Astrocyte of the cerebellum (primary cell): ENCODE measurements around the gene RPS18.
A peak's percentile ranks its signal among the peaks of the same experiment; 100 is the strongest.

Source experiments
- DNase-seq: peaks from one replicate; pipeline ENCODE4 v3.0.0-alpha.2; 2011; ENCODE audit warnings: low read depth
- H3K4me3 ChIP-seq: 2 replicates; pipeline ENCODE4 v1.5.1; 2011; ENCODE audit warnings: mild to moderate bottlenecking, low read depth, low read length, moderate library complexity
- in situ Hi-C: cut with HindIII; loops from 2 replicates; pipeline ENCODE4 v1.10.0; 2017; ENCODE audit warnings: low sequenced_read_pairs
- TF ChIP-seq, protein P1 (sequence below): IDR thresholded peaks from 2 replicates; pipeline ENCODE4 v1.5.1; 2012; ENCODE audit warnings: low read length, low read depth, moderate library complexity, mild to moderate bottlenecking; ENCODE audit errors: missing control alignments

RPS18 gene

DNA sequence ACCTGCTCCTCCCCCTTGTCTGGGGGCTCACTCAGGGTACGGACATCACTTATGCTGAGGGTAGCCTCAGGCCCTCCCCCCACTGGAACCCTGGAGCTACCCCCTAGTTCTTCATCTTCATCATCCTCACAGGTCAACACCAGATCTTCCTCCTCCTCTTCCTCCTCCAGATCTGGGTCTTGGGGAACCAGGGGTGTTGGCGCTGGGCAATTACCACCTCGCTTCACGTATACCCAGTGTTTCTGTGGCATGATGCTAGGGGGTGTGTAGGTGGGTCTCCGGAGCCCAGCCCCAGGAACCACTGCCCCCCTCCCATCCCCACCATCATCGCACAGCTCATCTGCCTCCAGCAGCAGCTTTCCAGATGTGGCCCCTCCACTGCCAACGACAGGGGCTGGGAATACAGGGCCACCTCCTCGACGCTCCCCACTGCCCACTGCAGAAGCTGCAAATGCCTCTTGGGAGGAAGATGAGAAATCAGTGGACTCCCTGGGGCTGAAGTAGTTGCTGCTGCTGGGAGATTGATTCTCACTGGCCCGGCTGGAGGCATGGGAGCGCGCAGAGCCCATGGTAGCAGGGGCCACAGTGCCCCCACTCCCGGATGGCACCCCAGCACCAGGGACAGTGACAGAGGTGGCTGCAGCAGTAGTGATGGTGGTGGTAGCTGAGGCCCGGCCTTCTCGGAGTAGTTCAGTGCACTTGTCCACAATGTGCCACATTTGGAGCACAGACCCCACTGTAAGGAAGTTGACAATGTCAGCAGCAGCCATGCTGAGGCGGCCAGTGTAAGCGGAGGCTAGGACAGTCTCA, 44.1 kb downstream of the RPS18 start:
- in situ Hi-C loops = no loop called here

DNA sequence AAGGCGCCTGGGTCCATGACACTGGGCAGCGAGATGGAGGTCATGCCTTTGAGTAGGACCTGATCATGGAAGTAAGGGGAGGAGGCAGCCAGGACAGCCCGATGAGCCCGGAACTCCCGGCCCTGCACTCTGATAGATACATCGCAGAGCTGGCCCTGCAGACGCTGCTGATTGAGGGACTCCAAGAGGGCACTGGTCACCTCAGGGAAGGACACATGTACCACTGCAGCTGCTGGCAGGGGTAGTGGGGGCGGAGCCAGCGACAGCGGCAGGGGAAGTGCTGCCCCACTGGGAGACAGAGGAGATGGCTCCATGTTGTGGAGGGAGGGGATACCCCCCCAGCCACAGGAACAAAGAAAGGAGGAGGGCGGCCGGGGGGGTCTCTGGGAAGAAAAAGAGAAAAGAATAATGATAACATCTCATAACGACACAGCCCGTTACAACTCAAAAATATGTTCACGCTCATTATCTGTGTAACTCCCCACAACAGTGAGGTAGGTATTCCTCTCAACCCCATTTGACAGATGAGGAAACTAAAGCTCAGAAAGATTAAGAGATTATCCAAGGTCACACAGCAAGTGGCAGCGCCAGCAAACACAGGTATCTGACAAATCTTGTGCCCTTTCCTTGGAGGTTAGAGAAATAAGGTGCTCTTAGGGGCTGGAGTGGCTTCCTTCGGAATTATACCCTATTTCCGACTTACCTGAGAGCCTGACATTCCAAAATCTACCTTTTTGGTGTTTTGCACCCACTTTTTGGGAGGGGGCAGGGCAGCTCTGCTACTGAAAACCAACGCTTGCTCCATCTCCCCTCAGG, 44.9 kb downstream of the RPS18 start:
- in situ Hi-C loops = no loop called here
- TF ChIP-seq, protein P1, sequence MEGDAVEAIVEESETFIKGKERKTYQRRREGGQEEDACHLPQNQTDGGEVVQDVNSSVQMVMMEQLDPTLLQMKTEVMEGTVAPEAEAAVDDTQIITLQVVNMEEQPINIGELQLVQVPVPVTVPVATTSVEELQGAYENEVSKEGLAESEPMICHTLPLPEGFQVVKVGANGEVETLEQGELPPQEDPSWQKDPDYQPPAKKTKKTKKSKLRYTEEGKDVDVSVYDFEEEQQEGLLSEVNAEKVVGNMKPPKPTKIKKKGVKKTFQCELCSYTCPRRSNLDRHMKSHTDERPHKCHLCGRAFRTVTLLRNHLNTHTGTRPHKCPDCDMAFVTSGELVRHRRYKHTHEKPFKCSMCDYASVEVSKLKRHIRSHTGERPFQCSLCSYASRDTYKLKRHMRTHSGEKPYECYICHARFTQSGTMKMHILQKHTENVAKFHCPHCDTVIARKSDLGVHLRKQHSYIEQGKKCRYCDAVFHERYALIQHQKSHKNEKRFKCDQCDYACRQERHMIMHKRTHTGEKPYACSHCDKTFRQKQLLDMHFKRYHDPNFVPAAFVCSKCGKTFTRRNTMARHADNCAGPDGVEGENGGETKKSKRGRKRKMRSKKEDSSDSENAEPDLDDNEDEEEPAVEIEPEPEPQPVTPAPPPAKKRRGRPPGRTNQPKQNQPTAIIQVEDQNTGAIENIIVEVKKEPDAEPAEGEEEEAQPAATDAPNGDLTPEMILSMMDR = no peak
- no peak for DNase-seq
- H3K4me3 ChIP-seq = peak overlapping the region; percentile 51

More for the DNA sequence above, 44.1 kb downstream of the RPS18 start:
- TF ChIP-seq, protein P1 = no peak
- no peak for DNase-seq
- no peak overlapping the region for H3K4me3 ChIP-seq

DNA sequence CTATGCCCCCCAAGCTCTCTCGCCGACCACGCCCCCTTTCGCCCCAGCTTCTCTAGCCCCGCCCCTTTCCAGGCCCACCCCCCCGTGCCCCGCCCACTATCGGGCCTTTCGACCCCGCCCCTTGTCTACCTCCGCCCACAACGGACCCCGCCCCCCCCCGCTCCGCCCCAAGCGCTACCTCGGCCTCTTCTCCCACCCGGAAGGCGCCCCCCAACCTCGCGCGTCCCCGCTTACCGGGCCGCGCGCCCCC, 45.5 kb downstream of the RPS18 start:
- peak overlapping the region; percentile 51 for H3K4me3 ChIP-seq
- in situ Hi-C loops = no loop called here
- TF ChIP-seq, protein P1 = no peak
- no peak for DNase-seq

DNA sequence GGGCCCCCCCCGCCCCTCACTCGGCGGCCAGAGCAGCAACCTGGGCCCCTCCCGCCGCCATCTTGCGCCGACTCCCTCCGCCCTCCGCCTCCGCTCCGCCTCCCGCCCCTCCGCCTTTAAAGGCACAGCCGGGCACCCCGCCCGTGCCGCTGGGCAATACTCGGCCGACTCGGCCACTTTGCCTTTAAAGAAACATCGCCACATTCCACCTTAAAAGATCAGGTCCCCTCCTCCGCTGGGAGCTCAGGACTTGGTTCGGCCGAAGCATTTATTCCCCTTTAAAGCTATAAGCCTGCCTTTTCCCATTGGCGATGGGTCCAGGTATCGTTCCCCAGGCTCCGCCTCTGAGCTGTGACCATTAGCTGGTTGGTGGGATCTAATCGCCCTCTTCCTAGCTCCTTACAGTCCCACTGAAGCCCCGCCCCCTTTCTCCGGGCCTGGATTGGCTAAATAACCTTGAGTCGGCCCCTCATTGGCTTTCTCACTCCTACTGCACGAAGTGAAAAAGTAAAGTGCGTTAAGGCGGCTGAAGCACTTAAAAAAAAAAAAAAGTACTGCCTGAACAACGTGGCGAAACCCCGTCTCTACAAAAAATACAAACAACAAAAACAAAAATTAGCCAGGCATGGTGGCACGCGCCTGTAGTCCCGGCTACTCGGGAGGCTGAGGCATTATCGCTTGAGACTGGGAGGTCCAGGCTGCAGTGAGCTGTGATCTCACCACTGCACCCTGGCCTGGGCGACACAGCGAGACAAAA, 46.0 kb downstream of the RPS18 start, which contains the start of gene ZBTB22:
TSS of gene ZBTB22 (minus strand) at position 76 of the 757 bp plus-strand sequence. CDS start 828 bp downstream, outside the sequence.
- in situ Hi-C loops = no loop called here
- H3K4me3 ChIP-seq = peak within 1 kb of the TSS; percentile 51
- peak; percentile 99 for DNase-seq
- TF ChIP-seq, protein P1 = no peak

DNA sequence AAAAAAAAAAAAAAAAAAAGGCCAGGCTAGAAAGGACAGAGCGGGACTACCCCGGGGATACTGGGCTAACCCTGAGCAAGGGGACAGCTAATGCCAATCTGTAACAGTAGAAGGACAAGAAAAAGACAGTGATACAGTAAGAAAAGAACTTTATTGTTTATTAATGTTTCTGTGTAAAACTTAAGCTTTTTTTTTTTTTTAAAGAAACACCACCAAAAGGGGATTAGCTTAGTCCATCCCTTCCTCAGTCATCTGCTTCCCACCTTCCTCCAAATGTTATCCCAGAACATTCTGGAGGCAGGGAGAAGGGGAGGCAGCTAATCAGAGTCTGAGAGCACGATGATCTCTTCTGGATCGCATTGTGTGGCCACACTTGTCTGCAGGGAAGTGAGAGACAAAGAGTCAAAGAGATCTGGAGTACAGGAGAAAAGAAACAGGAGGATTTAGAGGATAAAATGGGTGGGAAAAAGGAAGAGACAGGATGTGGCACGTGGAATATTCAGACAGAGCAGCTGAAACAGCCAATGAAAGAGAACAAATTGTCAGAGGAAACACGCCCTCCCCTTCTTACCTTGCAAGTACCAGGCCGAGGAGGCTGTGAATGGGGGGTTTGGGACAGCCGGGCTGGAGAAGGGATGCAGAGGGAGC, 46.7 kb downstream of the RPS18 start:
- TF ChIP-seq, protein P1 = no peak
- in situ Hi-C loops = no loop called here
- DNase-seq = no peak
- peak overlapping the region; percentile 51 for H3K4me3 ChIP-seq

DNA sequence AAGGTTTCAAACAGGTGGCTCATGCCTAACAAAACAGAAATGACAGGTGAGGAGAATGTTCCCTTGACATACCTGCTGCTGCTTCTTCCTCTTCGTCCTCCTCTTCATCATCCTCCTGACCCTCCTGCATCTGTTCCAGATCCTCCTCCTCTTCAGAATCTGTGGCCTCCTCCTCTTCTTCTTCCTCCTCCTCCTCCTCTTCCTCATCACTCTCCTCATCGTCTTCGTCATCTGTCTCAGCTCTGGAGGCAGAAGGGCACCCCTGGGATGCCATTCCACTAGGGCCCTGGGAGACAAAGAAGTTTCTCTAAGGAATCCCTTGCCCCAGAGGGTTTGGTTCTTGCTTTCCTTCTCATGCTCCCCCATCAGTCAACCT, 48.1 kb downstream of the RPS18 start:
- TF ChIP-seq, protein P1 = no peak
- no peak overlapping the region for H3K4me3 ChIP-seq
- in situ Hi-C loops = no loop called here

More for the DNA sequence above, 48.1 kb downstream of the RPS18 start:
- DNase-seq = no peak
